ENCODE results near the gene GID8. TPM values are rescaled to one million over a fixed set of nuclear protein-coding genes. Genes with fewer than 3 reads are reported as not detected.

GID8 gene
- total and polyA plus RNA-seq, 2 of the 13 experiments (the other 11 are each of a cell fraction or from before 2014, with no cell fraction given), result 39.6 to 59.8 TPM

- peak; percentile 67 for TF ChIP-seq ZNF280D (CRISPR knock-in tag; IDR thresholded peaks at IDR 0.05)
- TF ChIP-seq ELF3 (CRISPR knock-in tag; IDR thresholded peaks at IDR 0.05), result no peak
- TF ChIP-seq ZNF207 (IDR thresholded peaks at IDR 0.05; ENCODE audit: borderline replicate concordance), result no peak
- no peak for TF ChIP-seq NRL (CRISPR knock-in tag; IDR thresholded peaks at IDR 0.05; ENCODE audit: borderline replicate concordance)
- TF ChIP-seq ZZZ3 (CRISPR knock-in tag; IDR thresholded peaks at IDR 0.05; ENCODE audit: borderline replicate concordance), result no peak
- TF ChIP-seq ELF1 (CRISPR knock-in tag; IDR thresholded peaks at IDR 0.05), result no peak
- no peak for TF ChIP-seq POLR2AphosphoS5 (IDR thresholded peaks at IDR 0.05; ENCODE audit: low read depth, low read length)
- no peak; the same call in 1 of the 2 replicates for TF ChIP-seq REPIN1 (CRISPR knock-in tag; IDR thresholded peaks at IDR 0.05; ENCODE audit: borderline replicate concordance, low read depth)
- TF ChIP-seq ZNF317 (CRISPR knock-in tag; IDR thresholded peaks at IDR 0.05), result no peak
- no peak for TF ChIP-seq MED1 (CRISPR knock-in tag; IDR thresholded peaks at IDR 0.05)
- TF ChIP-seq SALL2 (CRISPR knock-in tag; IDR thresholded peaks at IDR 0.05), result no peak
- TF ChIP-seq KDM2A (CRISPR knock-in tag; IDR thresholded peaks at IDR 0.05; ENCODE audit: borderline replicate concordance, low read depth), result peak; percentile 7; the same call in 1 of the 2 replicates
- TF ChIP-seq HOXA9 (CRISPR knock-in tag; IDR thresholded peaks at IDR 0.05; ENCODE audit: borderline replicate concordance), result no peak
- peak; percentile 24; the same call in 1 of the 2 replicates for TF ChIP-seq MEF2D (CRISPR knock-in tag; IDR thresholded peaks at IDR 0.05)
- peak; percentile 18; the same call in 1 of the 2 replicates for TF ChIP-seq HOXA3 (CRISPR knock-in tag; IDR thresholded peaks at IDR 0.05)
- TF ChIP-seq SP5 (CRISPR knock-in tag; IDR thresholded peaks at IDR 0.05; ENCODE audit: borderline replicate concordance, low read depth), result no peak
- no peak for TF ChIP-seq ARID4A (CRISPR knock-in tag; IDR thresholded peaks at IDR 0.05; ENCODE audit: borderline replicate concordance)
- no peak for TF ChIP-seq ZNF280B (CRISPR knock-in tag; IDR thresholded peaks at IDR 0.05; ENCODE audit: borderline replicate concordance)
- no peak for TF ChIP-seq ASH2L (IDR thresholded peaks at IDR 0.05; ENCODE audit: insufficient read length, low read depth, low read length)
- TF ChIP-seq NCOA5 (CRISPR knock-in tag; IDR thresholded peaks at IDR 0.05), result no peak
- TF ChIP-seq MTF2 (CRISPR knock-in tag; IDR thresholded peaks at IDR 0.05; ENCODE audit: borderline replicate concordance), result no peak
- 0 out of 2 replicates have a peak, but pooled peaks have one; percentile 26 for TF ChIP-seq ZNF703 (CRISPR knock-in tag; IDR thresholded peaks at IDR 0.05; ENCODE audit: borderline replicate concordance)
Observed at GRCh38 chr20:62969939-62970306, 32.0 kb downstream of the GID8 start (continued).
